ENCODE results near the gene MARCHF4.
"Not testable (repeated sequence)": the region's sequence is repeated elsewhere in the genome, so short reads cannot be mapped to it uniquely, and the experiment has no call there.

The MARCHF4 gene

GRCh38 chr2:216388046-216388884 is 16.0 kb upstream of the MARCHF4 start:
- in situ Hi-C loops (cut with HindIII; ENCODE audit: low pct_unique_long_range_greater_than_20kb, low sequenced_read_pairs): no loop called here
- no peak for DNase-seq (ENCODE audit: low read depth in 1 of 2, low spot score in 1 of 2)

GRCh38 chr2:216387262-216387661 is 15.0 kb upstream of the MARCHF4 start:
- in situ Hi-C loops (cut with HindIII; ENCODE audit: low pct_unique_long_range_greater_than_20kb, low sequenced_read_pairs): no loop called here
- DNase-seq (ENCODE audit: low read depth in 1 of 2, low spot score in 1 of 2): no peak
- no peak for TF ChIP-seq JUND (IDR thresholded peaks at IDR 0.05; ENCODE audit: low read depth)

More at GRCh38 chr2:216388046-216388884, 16.0 kb upstream of the MARCHF4 start:
- no peak for TF ChIP-seq JUND (IDR thresholded peaks at IDR 0.05; ENCODE audit: low read depth)

- DNase-seq (ENCODE audit: low read depth in 1 of 2, low spot score in 1 of 2): no peak
- in situ Hi-C loops (cut with HindIII; ENCODE audit: low pct_unique_long_range_greater_than_20kb, low sequenced_read_pairs): no loop called here
- TF ChIP-seq JUND (IDR thresholded peaks at IDR 0.05; ENCODE audit: low read depth): no peak
Observed at GRCh38 chr2:216385478-216385877, 13.2 kb upstream of the MARCHF4 start.

DNA sequence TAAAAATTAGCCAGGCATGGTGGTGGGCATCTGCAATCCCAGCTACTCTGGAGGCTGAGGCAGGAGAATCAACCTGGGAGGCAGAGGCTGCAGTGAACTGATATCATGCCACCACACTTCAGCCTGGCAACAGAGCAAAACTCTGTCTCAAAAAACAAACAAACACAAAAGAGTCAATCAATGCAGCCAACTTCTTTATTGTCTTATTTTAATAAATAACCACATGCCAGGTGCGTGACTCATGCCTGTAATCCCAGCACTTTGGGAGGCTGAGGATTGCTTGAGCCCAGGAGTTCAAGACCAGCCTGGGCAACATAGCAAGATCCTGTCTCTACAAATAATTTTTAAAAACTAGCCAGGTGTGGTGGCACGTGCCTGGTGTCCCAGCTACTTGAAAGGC is 12.1 kb upstream of the MARCHF4 start:
- DNase-seq (ENCODE audit: low read depth in 1 of 2, low spot score in 1 of 2); in situ Hi-C loops (cut with HindIII; ENCODE audit: low pct_unique_long_range_greater_than_20kb, low sequenced_read_pairs): not testable (repeated sequence)

DNA sequence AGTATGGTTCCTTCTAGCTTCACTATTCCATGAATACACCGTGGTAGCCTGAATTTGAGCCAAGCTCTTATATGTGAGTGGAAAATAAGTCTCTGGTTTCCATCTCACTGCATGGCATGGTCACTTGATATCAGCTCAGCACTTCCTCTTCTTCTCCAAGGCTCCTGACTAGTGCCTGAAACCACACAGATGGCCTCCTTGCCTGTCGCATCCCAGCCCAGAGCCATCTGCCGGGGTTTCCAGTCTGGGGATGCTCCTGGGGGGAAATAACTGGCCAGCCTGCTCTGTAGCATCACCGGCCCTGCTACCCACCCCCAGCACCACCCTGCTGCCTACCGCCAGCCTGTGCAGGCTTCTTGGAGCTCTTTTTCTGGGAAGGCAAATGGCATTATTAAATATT is 7.7 kb upstream of the MARCHF4 start:
- no peak for DNase-seq (ENCODE audit: low read depth in 1 of 2, low spot score in 1 of 2)
- TF ChIP-seq JUND (IDR thresholded peaks at IDR 0.05; ENCODE audit: low read depth): no peak
- in situ Hi-C loops (cut with HindIII; ENCODE audit: low pct_unique_long_range_greater_than_20kb, low sequenced_read_pairs): no loop called here

DNA sequence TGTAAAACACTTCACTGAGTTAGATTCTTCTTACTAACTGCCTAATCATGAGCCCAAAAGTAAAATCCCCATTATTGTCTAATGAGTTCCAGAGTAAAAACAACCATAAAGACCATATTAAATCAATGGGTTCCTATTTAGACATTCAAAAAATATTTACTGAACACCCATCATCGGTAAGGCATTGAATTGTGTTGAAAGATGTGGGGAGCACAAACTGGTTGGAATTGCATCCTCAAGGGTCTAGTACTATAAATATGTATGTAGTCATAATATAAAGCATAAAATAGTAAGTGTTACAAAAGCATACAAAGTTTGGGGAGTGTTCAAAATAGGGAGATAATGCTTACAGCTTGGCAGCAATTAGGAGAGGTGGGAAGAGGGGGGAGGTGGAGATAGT is 3.0 kb upstream of the MARCHF4 start:
- TF ChIP-seq JUND (IDR thresholded peaks at IDR 0.05; ENCODE audit: low read depth): no peak
- DNase-seq (ENCODE audit: low read depth in 1 of 2, low spot score in 1 of 2): no peak
- in situ Hi-C loops (cut with HindIII; ENCODE audit: low pct_unique_long_range_greater_than_20kb, low sequenced_read_pairs): no loop called here

GRCh38 chr2:216373896-216374295 is 1.6 kb upstream of the MARCHF4 start:
- DNase-seq (ENCODE audit: low read depth in 1 of 2, low spot score in 1 of 2): no peak
- TF ChIP-seq JUND (IDR thresholded peaks at IDR 0.05; ENCODE audit: low read depth): no peak
- in situ Hi-C loops (cut with HindIII; ENCODE audit: low pct_unique_long_range_greater_than_20kb, low sequenced_read_pairs): no loop called here

DNA sequence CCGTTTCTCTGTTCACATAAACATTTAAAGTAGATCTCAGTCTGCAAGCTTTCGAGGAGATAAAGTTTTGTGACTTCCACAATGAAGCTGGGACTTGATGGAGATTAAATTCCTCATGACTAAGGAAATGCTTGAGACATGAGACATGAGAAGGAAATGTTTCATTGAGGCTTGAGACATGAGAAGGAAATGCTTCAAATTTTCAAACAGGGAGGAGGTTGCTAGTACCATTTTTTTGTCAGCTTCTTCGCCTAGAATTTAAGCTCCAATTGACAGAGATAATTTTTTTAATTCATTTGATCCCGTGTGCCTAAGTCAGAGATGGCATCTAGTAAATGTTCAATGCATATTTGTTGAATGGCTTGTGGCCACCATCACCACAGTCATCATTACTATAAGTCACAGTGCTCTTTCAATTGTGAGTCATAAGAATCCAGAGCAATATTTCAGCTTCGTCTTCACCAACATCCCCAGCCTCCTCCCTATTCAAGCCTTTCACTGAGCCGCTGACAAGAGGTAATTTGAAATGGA is 543 bp upstream of the MARCHF4 start:
- in situ Hi-C loops (cut with HindIII; ENCODE audit: low pct_unique_long_range_greater_than_20kb, low sequenced_read_pairs): no loop called here
- DNase-seq (ENCODE audit: low read depth in 1 of 2, low spot score in 1 of 2): no peak

DNA sequence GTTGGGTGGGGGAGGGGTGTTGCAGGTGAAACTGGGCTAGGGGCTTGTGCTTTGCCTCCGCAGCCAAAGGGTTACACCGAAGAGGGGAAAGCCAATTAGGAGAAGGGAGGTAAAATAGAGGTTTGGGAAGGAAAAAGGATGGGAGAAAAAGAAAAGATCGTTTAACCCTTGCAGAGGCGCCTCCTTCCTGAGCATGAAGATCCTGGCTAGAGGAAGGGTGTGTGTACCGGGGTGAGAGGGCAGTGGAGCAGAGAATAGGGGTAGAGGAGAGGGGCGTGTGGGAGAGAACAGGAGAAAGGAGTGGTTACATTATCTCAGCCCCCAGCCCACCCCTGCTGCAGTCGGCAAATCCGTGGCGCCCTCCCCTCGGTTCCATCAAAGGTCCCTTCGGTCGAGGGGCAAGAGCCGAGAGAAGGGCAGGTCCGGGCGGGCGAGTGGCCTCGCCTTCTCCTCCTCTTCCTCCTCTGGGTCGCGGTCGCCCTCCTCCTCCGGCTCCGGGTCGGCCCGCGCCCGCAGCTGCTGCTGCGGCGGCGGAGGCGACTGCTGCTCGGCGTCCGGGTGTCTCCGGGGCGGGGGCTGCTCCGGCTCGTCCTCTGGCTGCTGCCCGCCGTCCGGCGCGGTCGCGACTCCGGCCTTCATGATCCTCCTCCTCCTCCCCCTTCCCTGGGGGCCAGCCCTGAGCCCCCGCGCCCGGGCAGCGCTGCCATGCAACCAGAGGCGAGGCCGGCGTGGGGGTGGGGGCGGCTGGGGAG is 1.1 kb downstream of the MARCHF4 start:
- no peak for DNase-seq (ENCODE audit: low read depth in 1 of 2, low spot score in 1 of 2)
- in situ Hi-C loops (cut with HindIII; ENCODE audit: low pct_unique_long_range_greater_than_20kb, low sequenced_read_pairs): no loop called here

More for the DNA sequence above, 543 bp upstream of the MARCHF4 start:
- TF ChIP-seq JUND (IDR thresholded peaks at IDR 0.05; ENCODE audit: low read depth): no peak

DNA sequence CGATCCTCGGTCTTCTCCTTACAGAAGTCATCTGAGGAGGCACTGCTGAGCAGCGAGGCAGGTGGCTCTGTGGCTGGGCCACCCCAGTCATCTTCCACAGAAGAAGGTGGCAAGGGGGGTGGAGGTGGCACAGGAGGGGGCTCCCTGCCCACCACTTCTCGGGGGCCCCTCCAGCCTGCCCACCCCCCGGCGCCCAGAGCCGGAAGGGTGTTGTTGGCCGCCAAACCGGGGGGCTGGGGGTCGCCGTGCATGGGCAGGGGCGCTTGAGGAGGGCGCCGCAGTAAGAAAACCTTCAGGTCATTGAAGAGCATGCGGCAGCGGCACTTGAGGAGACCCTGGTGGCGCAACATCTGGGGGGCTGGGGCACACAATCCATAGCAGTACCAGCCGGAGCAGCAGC is 2.5 kb downstream of the MARCHF4 start:
- DNase-seq (ENCODE audit: low read depth in 1 of 2, low spot score in 1 of 2): no peak
- in situ Hi-C loops (cut with HindIII; ENCODE audit: low pct_unique_long_range_greater_than_20kb, low sequenced_read_pairs): no loop called here
- no peak for TF ChIP-seq JUND (IDR thresholded peaks at IDR 0.05; ENCODE audit: low read depth)

More for the DNA sequence above, 1.1 kb downstream of the MARCHF4 start:
- TF ChIP-seq JUND (IDR thresholded peaks at IDR 0.05; ENCODE audit: low read depth): no peak

GRCh38 chr2:216366777-216367471 is 5.4 kb downstream of the MARCHF4 start:
- in situ Hi-C loops (cut with HindIII; ENCODE audit: low pct_unique_long_range_greater_than_20kb, low sequenced_read_pairs): no loop called here
- DNase-seq (ENCODE audit: low read depth in 1 of 2, low spot score in 1 of 2): no peak
- no peak for TF ChIP-seq JUND (IDR thresholded peaks at IDR 0.05; ENCODE audit: low read depth)

DNA sequence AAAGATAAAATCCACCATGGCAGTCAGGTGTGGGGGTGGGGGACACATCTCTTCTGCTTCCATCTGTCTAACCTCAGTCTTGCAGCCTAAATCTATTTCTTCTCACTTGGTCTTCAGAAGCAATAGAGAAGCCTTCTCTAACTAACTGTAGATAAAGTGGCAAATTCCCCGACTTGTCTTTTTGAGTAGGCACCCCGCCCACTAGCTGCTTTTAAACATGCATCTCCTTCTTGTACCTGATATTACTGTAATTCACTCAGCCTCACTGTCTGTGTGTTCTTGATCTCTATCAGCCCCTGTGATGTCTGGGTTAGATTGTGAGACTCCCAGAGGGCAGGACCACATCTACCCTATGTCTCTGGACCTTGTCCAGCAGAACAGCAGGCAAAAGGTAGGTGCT is 6.8 kb downstream of the MARCHF4 start:
- in situ Hi-C loops (cut with HindIII; ENCODE audit: low pct_unique_long_range_greater_than_20kb, low sequenced_read_pairs): no loop called here
- DNase-seq (ENCODE audit: low read depth in 1 of 2, low spot score in 1 of 2): no peak
- no peak for TF ChIP-seq JUND (IDR thresholded peaks at IDR 0.05; ENCODE audit: low read depth)

Measured in T47D (cell line).